Measurements from ENCODE around the gene ZNF317.

ZNF317 gene

GRCh38 chr19:9140159-9140874 lies at the start of gene ZNF317:
Gene ZNF317 (plus strand): TSS chr19:9140397. CDS start chr19:9156017, 15,620 bp downstream.
- DNase-seq: peak; percentile 39 to 94 (median 84)

GRCh38 chr19:9107375-9107774 lies 32.8 kb upstream of the ZNF317 start, which contains the start of gene OR7G2:
Gene OR7G2 (minus strand): TSS chr19:9107475. CDS start chr19:9103243, 4,232 bp downstream.
- no peak for DNase-seq

GRCh38 chr19:9109959-9110358 lies 30.2 kb upstream of the ZNF317 start:
- DNase-seq: no peak

- DNase-seq: no peak
Measured at GRCh38 chr19:9115307-9115813, 24.8 kb upstream of the ZNF317 start, which contains the start of gene OR7G1. Gene OR7G1 (minus strand): TSS chr19:9115763. CDS start chr19:9115763, 0 bp downstream.

GRCh38 chr19:9116547-9116946 lies 23.6 kb upstream of the ZNF317 start:
- no peak for DNase-seq

GRCh38 chr19:9126900-9127405 lies 13.2 kb upstream of the ZNF317 start, which contains the start of gene OR7G3:
Gene OR7G3 (minus strand): TSS chr19:9126950. CDS start chr19:9126950, 0 bp downstream.
- DNase-seq: no peak

GRCh38 chr19:9128171-9128570 lies 12.0 kb upstream of the ZNF317 start:
- no peak for DNase-seq

- no peak for DNase-seq
Measured at GRCh38 chr19:9130965-9131364, 9.2 kb upstream of the ZNF317 start.

- no peak for DNase-seq
Measured at GRCh38 chr19:9132422-9132821, 7.8 kb upstream of the ZNF317 start.

GRCh38 chr19:9139609-9140158 lies 513 bp upstream of the ZNF317 start:
- no peak for DNase-seq

- DNase-seq: no peak
Measured at GRCh38 chr19:9144920-9145319, 4.7 kb downstream of the ZNF317 start.

GRCh38 chr19:9146882-9147281 lies 6.7 kb downstream of the ZNF317 start:
- no peak for DNase-seq

GRCh38 chr19:9148697-9149096 lies 8.5 kb downstream of the ZNF317 start:
- DNase-seq: no peak

GRCh38 chr19:9149997-9150396 lies 9.8 kb downstream of the ZNF317 start:
- no peak for DNase-seq

- no peak for DNase-seq
Measured at GRCh38 chr19:9150650-9151049, 10.5 kb downstream of the ZNF317 start.

GRCh38 chr19:9151367-9151766 lies 11.2 kb downstream of the ZNF317 start:
- no peak for DNase-seq

- no peak for DNase-seq
Measured at GRCh38 chr19:9155591-9155990, 15.4 kb downstream of the ZNF317 start.

- no peak for DNase-seq
Measured at GRCh38 chr19:9156304-9156703, 16.1 kb downstream of the ZNF317 start.

- DNase-seq: no peak
Measured at GRCh38 chr19:9159891-9160290, 19.7 kb downstream of the ZNF317 start.

- no peak for DNase-seq
Measured at GRCh38 chr19:9161427-9161826, 21.2 kb downstream of the ZNF317 start.

- DNase-seq: no peak
Measured at GRCh38 chr19:9165261-9165660, 25.1 kb downstream of the ZNF317 start.

GRCh38 chr19:9166846-9167245 lies 26.6 kb downstream of the ZNF317 start:
- no peak for DNase-seq

All from nucleus accumbens (tissue), 56 donors.